Activated naive CD4-positive, alpha-beta T cell treated with anti-CD3 and anti-CD28 coated beads for 36 hours (primary cell): ENCODE results near the gene CLSTN2. TPM values are rescaled to one million over a fixed set of nuclear protein-coding genes. Genes with fewer than 3 reads are reported as not detected.

Experiments used
- CTCF ChIA-PET: fragments of 350-600 bp; sonication (Branson Sonifier 250); formaldehyde crosslinking; loops from one replicate; lab custom pipeline; 2021; ENCODE audit warnings: antibody characterized with exemption; lab: Charles Lee
- DNase-seq: peaks from one replicate; pipeline ENCODE4 v3.0.0-alpha.2; 2020
- H3K27ac Mint-ChIP-seq: one replicate; pipeline ENCODE4 v1.8.0; 2021; ENCODE audit warnings: mild to moderate bottlenecking, mixed read lengths
- H3K27me3 Mint-ChIP-seq: one replicate; pipeline ENCODE4 v1.8.0; 2021; ENCODE audit warnings: low read depth, mixed read lengths
- H3K36me3 Mint-ChIP-seq: one replicate; pipeline ENCODE4 v1.8.0; 2021; ENCODE audit warnings: low read depth, mixed read lengths
- H3K4me1 Mint-ChIP-seq: one replicate; pipeline ENCODE4 v1.8.0; 2021; ENCODE audit warnings: low read depth, mixed read lengths
- H3K4me3 Mint-ChIP-seq: one replicate; pipeline ENCODE4 v1.8.0; 2021; ENCODE audit warnings: mild to moderate bottlenecking, moderate library complexity, mixed read lengths
- H3K9me3 Mint-ChIP-seq: one replicate; pipeline ENCODE4 v1.8.0; 2021; ENCODE audit warnings: mixed read lengths
- intact Hi-C: fragments of 100-400 bp; cut with micrococcal nuclease; formaldehyde crosslinking; loops from one replicate; pipeline ENCODE4 v1.15.1; 2023
- total RNA-seq, 2 experiments: library from RNA; stranded (reverse); gene quantifications; one replicate each; pipeline ENCODE4 v1.2.3, GENCODE V29; 2021

Gene CLSTN2
- total RNA-seq, 2 experiments from 2014 or later, result not detected

DNA sequence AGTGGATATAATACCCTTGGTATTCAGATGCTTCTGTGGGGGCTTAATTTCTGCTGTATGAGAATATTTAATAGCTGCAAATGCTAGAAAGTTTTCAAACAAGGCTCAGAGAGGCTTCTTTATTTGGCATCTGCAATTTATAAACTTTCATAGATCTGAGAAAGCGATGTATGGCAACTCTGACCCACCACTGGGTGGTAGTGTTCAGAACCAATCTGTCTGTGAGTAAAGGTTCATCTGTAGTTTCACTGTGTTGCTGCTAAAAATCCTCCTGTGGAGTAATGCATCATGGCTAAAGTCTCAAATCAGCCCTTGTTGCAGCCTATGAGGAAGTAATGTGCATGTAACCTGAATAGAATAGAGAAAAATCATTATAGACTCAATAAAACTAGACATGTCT is 47.4 kb downstream of the CLSTN2 start:
- Mint-ChIP-seq H3K4me1 (no peaks in the 10 kb centered on the region), H3K4me3 (no peak overlapping the region), H3K9me3 (no peaks in the 10 kb centered on the region), H3K27ac (no peak overlapping the region), H3K27me3 (peaks cover 11% of the 10 kb centered on the region), H3K36me3 (no peaks in the 10 kb centered on the region)
- intact Hi-C loops, result no loop called here
- CTCF ChIA-PET, result no interaction called here
- no peak for DNase-seq

DNA sequence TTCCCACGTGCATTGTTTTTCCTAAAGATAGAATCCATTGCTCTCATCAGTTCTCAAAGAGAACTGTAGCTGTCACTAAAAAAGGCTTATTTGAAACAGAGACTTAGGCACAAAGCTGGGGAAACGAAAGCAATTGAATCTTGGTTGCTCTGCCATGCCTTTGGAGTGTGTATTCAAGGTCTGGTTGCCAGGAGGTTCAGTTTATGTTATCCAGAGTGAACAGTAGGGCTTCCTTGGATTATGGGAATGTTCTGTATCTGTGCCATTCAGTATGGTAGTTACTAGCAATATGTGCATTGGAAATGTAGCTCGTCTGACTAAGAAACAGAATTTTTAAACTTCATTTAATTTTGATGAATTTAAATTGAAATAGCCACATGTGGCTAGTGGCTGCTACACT is 50.6 kb downstream of the CLSTN2 start:
- Mint-ChIP-seq H3K36me3 (no peaks in the 10 kb centered on the region), H3K4me1 (no peaks in the 10 kb centered on the region), H3K27ac (no peak overlapping the region), H3K9me3 (no peaks in the 10 kb centered on the region), H3K27me3 (peaks cover 16% of the 10 kb centered on the region), H3K4me3 (no peak overlapping the region)
- CTCF ChIA-PET, result no interaction called here
- intact Hi-C loops, result no loop called here
- DNase-seq, result no peak

DNA sequence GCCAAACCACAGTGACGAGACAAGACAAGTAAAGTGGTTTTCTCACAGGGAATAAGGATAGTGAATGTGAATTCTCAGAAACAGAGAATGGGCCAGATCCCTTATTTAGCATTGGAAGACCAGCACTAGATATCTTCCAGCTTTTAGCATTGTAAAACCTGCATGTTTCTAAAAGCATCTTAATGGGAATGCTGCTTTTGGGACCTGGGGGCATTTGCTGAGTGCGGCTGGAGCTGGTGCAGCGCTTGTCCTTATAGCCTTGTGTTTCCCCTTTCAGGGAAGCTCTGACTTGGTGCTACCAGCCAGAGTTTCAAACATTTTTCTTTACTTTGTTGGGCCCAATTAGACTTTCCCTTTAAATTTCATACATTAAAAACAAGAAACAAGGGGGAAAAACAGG is 52.9 kb downstream of the CLSTN2 start:
- DNase-seq, result no peak
- Mint-ChIP-seq H3K27me3 (peaks cover 16% of the 10 kb centered on the region), H3K36me3 (no peaks in the 10 kb centered on the region), H3K4me1 (no peaks in the 10 kb centered on the region), H3K4me3 (no peak overlapping the region), H3K9me3 (no peaks in the 10 kb centered on the region), H3K27ac (no peak overlapping the region)
- intact Hi-C loops, result no loop called here
- CTCF ChIA-PET, result no interaction called here

DNA sequence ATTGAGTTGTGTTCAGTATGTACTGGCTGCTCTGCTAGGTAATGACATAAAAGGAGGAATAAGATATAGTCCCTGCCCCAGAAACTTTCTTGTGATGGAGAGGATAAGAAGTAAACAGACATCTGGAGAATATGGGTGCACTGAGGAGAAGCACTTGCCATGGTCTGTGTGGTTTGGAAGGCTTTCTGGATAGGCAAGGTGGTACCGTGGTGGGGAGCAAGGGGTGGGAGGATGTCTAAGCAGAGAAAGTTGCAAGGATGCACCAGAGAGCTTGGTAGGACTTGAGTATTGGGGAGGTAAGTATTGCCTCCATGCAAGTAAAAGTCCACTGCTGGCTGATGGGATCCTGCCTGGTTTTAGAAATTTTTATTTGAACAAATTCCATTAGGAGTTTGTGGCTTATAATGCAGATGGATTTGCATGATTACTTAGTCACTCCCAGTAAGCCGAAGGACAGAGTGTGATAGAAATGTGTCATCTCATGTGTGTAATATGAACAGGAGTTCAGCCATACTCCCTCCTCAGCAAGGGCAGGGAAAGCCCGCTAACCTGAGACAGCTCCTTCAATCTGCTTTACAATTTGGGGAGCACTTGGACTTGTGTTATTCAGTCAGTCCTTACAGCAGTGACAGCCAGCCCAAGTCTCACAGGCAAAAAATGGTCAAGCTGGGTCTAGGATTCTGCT is 53.6 kb downstream of the CLSTN2 start:
- Mint-ChIP-seq H3K4me3 (no peak overlapping the region), H3K27me3 (peaks cover 16% of the 10 kb centered on the region), H3K27ac (no peak overlapping the region), H3K4me1 (no peaks in the 10 kb centered on the region), H3K9me3 (no peaks in the 10 kb centered on the region), H3K36me3 (no peaks in the 10 kb centered on the region)
- DNase-seq, result no peak
- CTCF ChIA-PET, result no interaction called here
- intact Hi-C loops, result no loop called here

DNA sequence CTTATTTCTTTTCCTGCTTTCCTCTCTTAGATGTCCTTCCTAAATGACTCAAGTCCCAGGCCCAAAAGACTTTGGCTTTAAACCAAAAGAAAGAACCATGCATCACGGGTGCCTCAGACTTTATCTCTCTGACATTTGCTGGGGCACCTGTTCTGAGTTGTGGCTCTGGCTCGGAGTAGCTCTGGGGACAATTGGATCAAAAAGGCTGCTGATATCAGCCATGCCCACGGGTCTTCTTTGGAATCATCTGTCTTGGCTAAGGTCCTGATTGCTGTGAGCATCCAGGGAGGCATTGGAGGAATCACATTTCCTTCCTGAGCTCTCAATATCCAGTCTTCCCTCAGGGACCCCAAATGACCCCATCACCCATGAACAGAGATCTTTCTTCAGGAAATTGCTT is 59.9 kb downstream of the CLSTN2 start:
- no peaks in the 10 kb centered on the region for H3K9me3 Mint-ChIP-seq
- intact Hi-C loops, result no loop called here

DNA sequence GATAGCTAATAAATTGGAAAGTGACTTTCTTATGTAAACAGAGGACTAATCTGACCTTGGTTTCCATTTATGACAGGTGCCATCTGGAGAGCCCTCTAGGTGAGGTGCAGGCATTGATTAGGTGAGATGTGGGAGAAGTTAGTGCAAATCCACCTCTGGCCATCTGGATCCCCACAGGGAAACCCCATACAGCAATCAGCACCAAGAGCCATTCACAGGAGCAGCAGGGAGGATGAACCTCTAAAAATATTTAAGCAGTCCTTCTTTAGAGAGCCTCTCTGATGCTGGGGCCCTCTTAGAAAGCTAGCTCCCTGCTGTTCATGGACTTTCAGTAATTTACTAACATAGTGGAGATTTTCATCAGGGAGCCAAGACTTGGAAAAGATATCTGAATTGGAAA is 69.3 kb downstream of the CLSTN2 start:
- no peak overlapping the region for H3K4me3 Mint-ChIP-seq
- H3K27me3 Mint-ChIP-seq, result peaks cover 21% of the 10 kb centered on the region
- H3K36me3 Mint-ChIP-seq, result no peaks in the 10 kb centered on the region
- no peak for DNase-seq
- H3K4me1 Mint-ChIP-seq, result no peaks in the 10 kb centered on the region
- CTCF ChIA-PET, result no interaction called here
- intact Hi-C loops, result no loop called here
- H3K27ac Mint-ChIP-seq, result no peak overlapping the region
- no peaks in the 10 kb centered on the region for H3K9me3 Mint-ChIP-seq

More for the DNA sequence above, 59.9 kb downstream of the CLSTN2 start:
- CTCF ChIA-PET, result no interaction called here
- Mint-ChIP-seq H3K27ac (no peak overlapping the region), H3K27me3 (no peaks in the 10 kb centered on the region), H3K36me3 (no peaks in the 10 kb centered on the region), H3K4me1 (no peaks in the 10 kb centered on the region), H3K4me3 (no peak overlapping the region)
- DNase-seq, result no peak

DNA sequence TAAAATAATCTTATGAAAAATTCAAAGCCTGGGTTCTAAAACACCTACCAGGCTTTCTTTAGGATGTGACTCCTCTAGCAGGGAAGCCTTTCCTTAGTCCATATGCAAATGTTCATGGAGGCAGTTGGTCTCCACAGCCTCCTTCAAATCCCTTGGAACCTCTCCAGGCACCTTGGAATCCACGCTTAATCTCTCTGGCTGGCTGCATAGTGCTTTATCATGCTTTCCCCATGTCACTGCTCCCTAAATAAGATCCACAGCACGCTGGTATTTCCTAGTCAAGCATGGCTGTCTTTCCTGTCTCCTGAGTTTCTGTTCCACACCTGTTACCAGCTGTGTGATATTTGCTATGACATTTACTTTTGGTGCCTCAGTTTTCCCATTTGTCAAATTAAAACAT is 71.3 kb downstream of the CLSTN2 start:
- CTCF ChIA-PET, result no interaction called here
- no peak for DNase-seq
- no peak overlapping the region for H3K4me3 Mint-ChIP-seq
- intact Hi-C loops, result no loop called here
- H3K4me1 Mint-ChIP-seq, result no peaks in the 10 kb centered on the region
- H3K9me3 Mint-ChIP-seq, result no peaks in the 10 kb centered on the region
- peaks cover 23% of the 10 kb centered on the region for H3K27me3 Mint-ChIP-seq
- H3K36me3 Mint-ChIP-seq, result no peaks in the 10 kb centered on the region
- H3K27ac Mint-ChIP-seq, result no peak overlapping the region

DNA sequence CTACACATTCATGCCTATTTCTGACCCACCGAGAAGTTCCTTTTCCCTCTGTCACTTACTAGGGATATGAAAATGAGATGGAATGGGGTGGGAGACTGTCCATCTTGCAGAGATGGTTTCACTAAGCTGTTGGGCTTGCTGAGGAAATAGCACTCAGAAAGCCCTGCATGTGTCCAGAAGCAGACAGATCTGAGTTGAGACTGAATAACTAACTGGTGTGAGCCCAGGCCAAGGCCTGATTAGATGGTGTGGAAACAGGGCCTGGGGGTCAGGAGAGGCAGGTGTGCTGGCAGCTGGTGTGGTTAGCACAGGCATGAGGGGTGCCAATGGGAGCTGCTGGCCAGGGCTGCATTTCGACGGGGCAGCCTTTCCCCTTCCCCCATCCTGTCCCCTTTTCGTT is 72.1 kb downstream of the CLSTN2 start:
- no peaks in the 10 kb centered on the region for H3K36me3 Mint-ChIP-seq
- peaks cover 27% of the 10 kb centered on the region for H3K27me3 Mint-ChIP-seq
- no peak overlapping the region for H3K4me3 Mint-ChIP-seq
- no peak overlapping the region for H3K27ac Mint-ChIP-seq
- DNase-seq, result no peak
- no peaks in the 10 kb centered on the region for H3K4me1 Mint-ChIP-seq
- CTCF ChIA-PET, result no interaction called here
- intact Hi-C loops, result no loop called here
- H3K9me3 Mint-ChIP-seq, result no peaks in the 10 kb centered on the region

DNA sequence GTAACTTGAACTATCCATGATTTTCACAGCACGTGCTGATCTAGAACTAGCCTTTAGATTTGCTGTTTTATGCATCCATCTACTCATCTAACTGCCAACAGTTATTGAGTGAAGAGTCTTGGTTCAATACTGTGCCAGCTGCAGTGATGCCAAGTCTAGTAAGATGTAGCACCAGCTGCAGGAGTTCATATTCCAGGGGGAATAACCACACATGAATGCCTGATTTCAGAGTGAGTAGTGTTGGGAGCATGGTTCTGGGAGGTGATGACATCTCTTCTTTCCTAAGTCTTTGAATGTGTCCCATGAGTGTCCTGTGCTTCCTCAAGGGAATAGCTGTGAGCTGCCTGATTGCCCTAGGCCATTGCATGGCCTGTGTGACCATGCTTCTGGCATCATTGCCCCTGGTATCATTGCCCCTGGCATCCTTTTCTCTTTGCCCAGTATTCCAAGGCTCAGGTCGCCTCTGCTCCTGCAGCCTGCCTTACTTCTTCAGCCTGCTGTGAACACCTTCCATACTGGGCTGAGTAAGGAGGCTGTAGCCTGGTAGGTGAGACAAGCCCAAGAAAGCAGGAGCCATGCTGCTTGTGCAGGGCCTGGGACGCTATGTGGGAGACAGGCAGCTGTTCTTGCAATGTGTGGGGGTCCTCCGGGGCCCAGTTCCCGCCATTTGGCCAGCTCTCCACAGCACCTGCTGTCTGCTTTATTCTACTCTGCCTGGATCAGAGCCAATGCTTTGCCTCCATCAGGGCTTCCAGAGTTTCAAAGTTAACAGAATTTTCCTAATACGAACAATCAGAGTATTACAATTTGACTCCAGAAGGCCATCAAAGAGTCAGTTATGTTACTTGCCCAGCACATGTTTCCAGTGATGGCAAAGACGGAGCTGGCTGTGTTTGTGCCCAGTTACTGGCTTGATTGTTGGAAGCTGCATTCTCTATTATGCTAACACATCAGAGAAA is 73.2 kb downstream of the CLSTN2 start:
- Mint-ChIP-seq H3K27ac (no peak overlapping the region), H3K4me1 (no peaks in the 10 kb centered on the region), H3K9me3 (no peaks in the 10 kb centered on the region), H3K36me3 (no peaks in the 10 kb centered on the region), H3K4me3 (no peak overlapping the region), H3K27me3 (peaks cover 27% of the 10 kb centered on the region)
- intact Hi-C loops, result no loop called here
- CTCF ChIA-PET, result no interaction called here
- DNase-seq, result no peak

DNA sequence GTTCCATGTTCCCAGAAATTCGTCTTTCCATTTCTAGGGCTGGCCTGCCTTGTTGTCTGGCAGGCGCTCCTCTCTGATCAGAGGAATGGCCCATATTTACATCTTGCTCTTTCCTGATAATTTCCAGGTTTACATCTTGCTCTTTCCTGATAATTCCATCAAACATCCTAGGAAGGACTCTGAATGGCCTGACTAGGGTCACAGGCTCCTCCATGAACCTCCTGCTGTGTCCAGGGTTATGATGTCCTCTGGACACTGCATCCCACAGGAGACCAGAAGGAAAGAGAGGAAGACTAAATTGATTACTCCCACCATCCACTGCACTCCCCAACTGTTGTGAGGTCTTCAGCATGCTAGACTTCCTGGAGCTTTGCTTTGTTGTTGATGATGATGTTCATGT is 75.4 kb downstream of the CLSTN2 start:
- Mint-ChIP-seq H3K27ac (no peak overlapping the region), H3K27me3 (peaks cover 23% of the 10 kb centered on the region)
- intact Hi-C loops, result no loop called here

DNA sequence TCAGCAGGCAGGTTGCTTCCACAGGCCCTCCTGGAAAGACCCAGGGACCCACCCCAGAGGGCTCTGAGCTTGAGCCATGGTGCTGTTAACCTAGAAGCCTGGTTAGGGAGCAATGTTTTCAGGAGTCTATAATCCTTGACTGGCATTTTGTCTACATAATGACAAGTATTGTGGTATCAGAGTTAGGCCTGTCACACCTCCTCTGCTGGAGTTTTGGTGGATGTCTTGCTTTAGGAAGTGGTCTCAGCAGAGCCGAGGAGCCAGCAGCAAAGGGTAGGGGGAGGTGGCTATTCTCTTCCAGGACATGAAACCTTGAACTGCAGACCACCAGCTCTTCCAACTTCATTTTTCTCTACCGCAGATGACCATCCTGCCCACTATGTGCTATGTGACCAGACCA is 76.1 kb downstream of the CLSTN2 start:
- Mint-ChIP-seq H3K27me3 (peaks cover 21% of the 10 kb centered on the region), H3K9me3 (no peaks in the 10 kb centered on the region), H3K4me3 (no peak overlapping the region), H3K27ac (no peak overlapping the region), H3K36me3 (no peaks in the 10 kb centered on the region), H3K4me1 (no peaks in the 10 kb centered on the region)
- CTCF ChIA-PET, result no interaction called here
- intact Hi-C loops, result no loop called here
- DNase-seq, result no peak

More for the DNA sequence above, 75.4 kb downstream of the CLSTN2 start:
- H3K4me1 Mint-ChIP-seq, result no peaks in the 10 kb centered on the region
- DNase-seq, result no peak
- H3K4me3 Mint-ChIP-seq, result no peak overlapping the region
- CTCF ChIA-PET, result no interaction called here
- H3K36me3 Mint-ChIP-seq, result no peaks in the 10 kb centered on the region
- H3K9me3 Mint-ChIP-seq, result no peaks in the 10 kb centered on the region

DNA sequence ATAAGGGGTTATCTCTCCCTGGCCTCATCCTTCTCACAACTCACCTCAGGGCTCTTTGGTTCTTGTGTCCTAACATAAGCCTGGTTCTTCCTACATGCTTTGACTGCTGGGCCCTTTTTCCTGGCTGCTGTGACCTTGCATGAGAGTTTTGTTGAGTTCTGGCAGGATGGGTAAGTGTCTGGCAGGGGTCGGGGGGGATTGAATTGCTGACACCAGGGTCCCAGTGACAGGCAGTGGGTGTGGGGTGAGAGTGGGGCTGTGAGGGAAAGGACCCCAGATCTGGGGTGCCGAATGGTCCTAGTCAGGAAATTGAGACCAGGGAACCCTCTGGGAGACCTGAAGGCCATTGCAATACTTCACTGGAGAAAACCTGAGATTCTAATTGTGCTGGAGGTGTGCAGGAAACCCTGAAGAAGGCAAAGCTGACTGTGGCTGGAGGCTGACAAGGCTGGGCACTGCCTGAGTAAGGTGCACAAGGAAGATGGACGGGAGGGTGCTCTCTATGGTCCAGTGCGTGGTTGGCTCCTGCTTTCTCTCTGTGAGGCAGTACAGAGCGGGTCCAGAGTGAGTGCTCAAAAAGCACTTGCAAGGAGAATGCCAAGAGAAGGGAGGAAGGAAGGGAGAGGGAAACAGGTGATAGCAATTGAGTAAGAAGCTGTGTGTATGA is 76.8 kb downstream of the CLSTN2 start:
- CTCF ChIA-PET, result no interaction called here
- peaks cover 17% of the 10 kb centered on the region for H3K27me3 Mint-ChIP-seq
- H3K9me3 Mint-ChIP-seq, result no peaks in the 10 kb centered on the region
- no peak overlapping the region for H3K4me3 Mint-ChIP-seq
- intact Hi-C loops, result no loop called here
- no peaks in the 10 kb centered on the region for H3K36me3 Mint-ChIP-seq
- no peaks in the 10 kb centered on the region for H3K4me1 Mint-ChIP-seq
- no peak overlapping the region for H3K27ac Mint-ChIP-seq
- no peak for DNase-seq
